IPS DF 4.7 (cell line): Measurements from ENCODE around the gene UBE4B.
"Not testable (repeated sequence)": the region's sequence is repeated elsewhere in the genome, so short reads cannot be mapped to it uniquely, and the experiment has no call there.

Experiments
- DNase-seq: peaks from one replicate; pipeline ENCODE4 v3.0.0-alpha.2; 2013; ENCODE audit warnings: low spot score; ENCODE audit errors: extremely low read depth

Gene UBE4B

GRCh38 chr1:10032590-10033358, at the start of gene UBE4B:
TSS of gene UBE4B (plus strand) at chr1:10032958. CDS start at chr1:10033671, 713 bp downstream.
- peak; percentile 83 for DNase-seq

- DNase-seq, result no peak
These were observed 48.5 kb upstream of the UBE4B start for GRCh38 chr1:9984253-9984652.

- no peak for DNase-seq
These were observed 47.8 kb upstream of the UBE4B start for GRCh38 chr1:9985001-9985400.

- DNase-seq, result no peak
These were observed 43.0 kb upstream of the UBE4B start for GRCh38 chr1:9989773-9990172.

GRCh38 chr1:9990944-9991343, 41.8 kb upstream of the UBE4B start:
- no peak for DNase-seq

GRCh38 chr1:9992910-9993309, 39.8 kb upstream of the UBE4B start:
- DNase-seq, result no peak

- DNase-seq, result no peak
These were observed 39.1 kb upstream of the UBE4B start for GRCh38 chr1:9993561-9994075.

GRCh38 chr1:9996624-9997582, 35.9 kb upstream of the UBE4B start, which contains the start of gene RBP7:
TSS of gene RBP7 (plus strand) at chr1:9997228. CDS start at chr1:9997259, 31 bp downstream.
- DNase-seq, result no peak

- DNase-seq, result no peak
These were observed 31.6 kb upstream of the UBE4B start for GRCh38 chr1:10001016-10001665.

GRCh38 chr1:10005248-10005647, 27.5 kb upstream of the UBE4B start:
- not testable (repeated sequence) for DNase-seq

GRCh38 chr1:10007169-10007568, 25.6 kb upstream of the UBE4B start:
- no peak for DNase-seq

- no peak for DNase-seq
These were observed 18.7 kb upstream of the UBE4B start for GRCh38 chr1:10014016-10014415.

- DNase-seq, result no peak
These were observed 13.2 kb upstream of the UBE4B start for GRCh38 chr1:10019561-10019960.

GRCh38 chr1:10020086-10020485, 12.7 kb upstream of the UBE4B start:
- no peak for DNase-seq

GRCh38 chr1:10020678-10021077, 12.1 kb upstream of the UBE4B start:
- DNase-seq, result not testable (repeated sequence)

GRCh38 chr1:10021992-10022391, 10.8 kb upstream of the UBE4B start:
- DNase-seq, result not testable (repeated sequence)

GRCh38 chr1:10022656-10023055, 10.1 kb upstream of the UBE4B start:
- no peak for DNase-seq

- no peak for DNase-seq
These were observed 7.4 kb upstream of the UBE4B start for GRCh38 chr1:10025354-10025753.

- no peak for DNase-seq
These were observed 5.7 kb upstream of the UBE4B start for GRCh38 chr1:10027027-10027426.

GRCh38 chr1:10028956-10029500, 3.7 kb upstream of the UBE4B start:
- not testable (repeated sequence) for DNase-seq

GRCh38 chr1:10031461-10031860, 1.3 kb upstream of the UBE4B start:
- no peak for DNase-seq
